Activated CD8-positive, alpha-beta memory T cell treated with anti-CD3 and anti-CD28 coated beads, Interleukin-2, amount 50 U/mL, for 24 hours (primary cell): Measurements from ENCODE around the gene ZFAND4.
"Not testable (repeated sequence)": the region's sequence is repeated elsewhere in the genome, so short reads cannot be mapped to it uniquely, and the experiment has no call there.

Experiments used
- DNase-seq: peaks from one replicate; pipeline ENCODE4 v3.0.0-alpha.2; 2020; ENCODE audit errors: extremely low read depth

ZFAND4 gene

GRCh38 chr10:45640941-45641340, 31.6 kb downstream of the ZFAND4 start:
- DNase-seq: no peak

GRCh38 chr10:45640049-45640448, 32.5 kb downstream of the ZFAND4 start:
- DNase-seq: no peak

- DNase-seq: no peak
Observed at GRCh38 chr10:45627412-45628048, 45.0 kb downstream of the ZFAND4 start.

DNA sequence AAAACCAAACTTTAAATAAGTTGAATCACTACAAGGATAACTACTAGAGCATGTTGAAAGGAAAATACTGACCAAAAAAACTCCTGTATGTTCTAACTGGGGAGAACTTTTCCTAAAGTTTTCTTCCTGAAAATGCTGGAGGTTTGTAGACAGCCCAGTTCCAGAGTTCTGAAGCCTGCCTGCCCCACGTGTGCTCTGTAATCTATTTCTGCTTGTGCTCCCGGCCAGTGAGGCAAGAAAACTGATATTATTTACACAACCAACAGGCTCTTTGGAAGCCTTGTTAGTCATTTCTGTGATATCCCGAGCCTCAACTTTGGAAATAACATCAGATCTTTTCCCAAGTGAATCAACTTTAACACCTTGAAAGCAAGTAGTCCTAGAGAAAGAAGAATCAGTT, 46.7 kb downstream of the ZFAND4 start:
- no peak for DNase-seq

DNA sequence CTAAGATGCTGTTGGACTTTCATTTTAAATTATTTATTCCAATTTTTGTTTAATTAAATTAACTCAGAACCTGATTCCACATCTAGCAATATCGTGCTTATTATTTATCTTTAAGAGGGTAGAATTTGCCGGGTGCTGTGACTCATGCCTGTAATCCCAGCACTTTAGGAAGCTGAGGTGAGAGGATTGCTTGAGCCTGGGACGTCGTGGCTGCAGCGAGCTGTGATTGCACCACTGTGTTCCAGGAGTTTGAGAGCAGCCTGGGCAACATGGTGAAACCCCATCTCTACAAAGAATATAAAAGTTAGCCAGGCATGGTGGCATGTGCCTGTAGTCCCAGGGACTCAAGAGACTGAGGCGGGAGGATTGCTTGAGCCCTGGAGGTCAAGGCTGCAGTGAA, 47.8 kb downstream of the ZFAND4 start:
- no peak for DNase-seq

DNA sequence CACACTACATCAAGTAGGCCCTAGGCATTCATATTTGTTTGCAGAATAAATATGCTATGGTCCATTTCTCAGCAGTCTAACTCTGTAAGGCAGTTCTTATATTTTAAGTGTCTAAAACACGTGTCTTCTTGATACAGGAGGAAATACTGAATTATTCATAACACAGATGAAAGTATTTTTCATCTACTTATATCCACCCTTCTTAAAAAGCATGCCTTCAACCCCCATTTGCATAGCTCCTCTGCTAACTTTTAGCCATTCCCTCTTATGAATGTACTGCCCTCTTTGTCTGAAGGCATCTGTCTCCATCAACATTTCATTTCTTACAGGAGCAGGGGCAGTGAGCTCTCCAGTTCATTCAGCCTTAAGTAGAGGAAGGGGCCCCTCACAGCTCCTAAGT, 57.7 kb downstream of the ZFAND4 start:
- no peak for DNase-seq

GRCh38 chr10:45612741-45613140, 59.8 kb downstream of the ZFAND4 start:
- no peak for DNase-seq

DNA sequence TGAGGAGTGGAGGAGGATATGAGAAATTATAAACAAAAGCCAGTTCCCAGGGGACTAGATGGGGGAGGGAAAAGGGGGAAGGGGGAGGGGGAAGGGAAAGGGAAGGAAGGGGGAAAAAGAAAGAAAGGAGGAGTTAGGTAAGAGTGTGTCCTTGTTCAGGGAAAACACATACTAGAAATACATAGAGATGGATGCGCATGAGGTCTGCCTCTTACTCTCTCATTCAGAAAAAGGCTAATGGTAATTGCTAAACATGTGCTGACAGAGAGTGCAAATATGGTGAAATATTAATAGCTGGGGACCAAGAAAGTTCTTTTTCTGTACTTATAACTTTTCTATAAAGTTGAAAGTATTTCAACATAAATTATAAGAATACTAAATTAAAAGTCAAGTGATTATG, 64.5 kb downstream of the ZFAND4 start:
- no peak for DNase-seq

DNA sequence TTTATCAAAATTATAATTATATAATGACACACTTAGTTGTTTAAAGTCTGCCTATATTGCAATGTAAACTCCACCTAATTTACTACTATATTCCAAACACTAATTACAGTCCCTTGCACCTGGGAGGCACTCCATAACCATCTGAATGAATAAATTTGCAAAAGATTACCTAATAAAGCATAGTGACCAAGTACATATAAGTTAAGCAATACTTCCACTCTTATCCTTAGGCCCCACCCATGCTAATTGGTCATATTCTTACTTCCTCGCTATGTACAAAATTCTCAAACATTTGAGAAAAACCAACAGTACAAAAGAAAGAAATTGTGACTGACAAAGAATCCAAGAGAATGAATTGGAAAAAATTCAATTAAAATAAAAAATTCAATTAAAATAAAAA, 65.3 kb downstream of the ZFAND4 start:
- DNase-seq: no peak

DNA sequence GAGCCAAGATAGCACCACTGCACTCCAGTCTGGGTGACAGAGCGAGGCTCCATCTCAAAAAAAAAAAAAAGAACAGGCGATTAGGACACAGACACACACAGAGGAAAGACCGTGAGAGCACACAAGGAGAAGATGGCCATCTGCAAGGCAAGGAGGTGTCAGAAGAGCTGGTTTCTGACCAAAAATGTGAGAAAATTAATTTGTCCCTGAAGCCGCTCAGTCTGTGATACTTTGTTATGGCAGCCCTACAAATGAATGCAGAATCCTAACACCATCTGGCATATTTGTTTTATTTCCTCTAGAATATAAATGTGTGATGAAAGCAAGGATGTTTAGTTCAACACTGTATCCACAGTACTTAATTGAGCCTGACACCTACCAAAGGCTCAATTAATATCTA, 69.7 kb downstream of the ZFAND4 start:
- DNase-seq: no peak

- no peak for DNase-seq
Observed at GRCh38 chr10:45602082-45602730, 70.4 kb downstream of the ZFAND4 start.

DNA sequence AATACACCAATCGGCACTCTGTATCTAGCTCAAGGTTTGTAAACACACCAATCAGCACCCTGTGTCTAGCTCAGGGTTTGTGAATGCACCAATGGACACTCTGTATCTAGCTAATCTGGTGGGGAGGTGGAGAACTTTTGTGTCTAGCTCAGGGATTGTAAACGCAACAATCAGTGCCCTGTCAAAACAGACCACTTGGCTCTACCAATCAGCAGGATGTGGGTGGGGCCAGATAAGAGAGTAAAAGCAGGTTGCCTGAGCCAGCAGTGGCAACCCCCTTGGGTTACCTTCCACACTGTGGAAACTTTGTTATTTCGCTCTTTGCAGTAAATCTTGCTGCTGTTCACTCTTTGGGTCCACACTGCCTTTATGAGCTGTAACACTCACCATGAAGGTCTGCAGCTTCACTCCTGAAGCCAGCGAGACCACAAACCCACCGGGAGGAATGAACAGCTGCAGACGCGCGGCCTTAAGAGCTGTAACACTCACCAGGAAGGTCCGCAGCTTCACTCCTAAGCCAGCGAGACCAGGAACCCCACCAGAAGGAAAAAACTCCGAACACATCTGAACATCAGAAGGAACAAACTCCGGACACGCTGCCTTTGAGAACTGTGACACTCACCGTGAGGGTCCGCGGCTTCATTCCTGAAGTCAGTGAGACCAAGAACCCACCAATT, 71.2 kb downstream of the ZFAND4 start:
- DNase-seq: not testable (repeated sequence)

DNA sequence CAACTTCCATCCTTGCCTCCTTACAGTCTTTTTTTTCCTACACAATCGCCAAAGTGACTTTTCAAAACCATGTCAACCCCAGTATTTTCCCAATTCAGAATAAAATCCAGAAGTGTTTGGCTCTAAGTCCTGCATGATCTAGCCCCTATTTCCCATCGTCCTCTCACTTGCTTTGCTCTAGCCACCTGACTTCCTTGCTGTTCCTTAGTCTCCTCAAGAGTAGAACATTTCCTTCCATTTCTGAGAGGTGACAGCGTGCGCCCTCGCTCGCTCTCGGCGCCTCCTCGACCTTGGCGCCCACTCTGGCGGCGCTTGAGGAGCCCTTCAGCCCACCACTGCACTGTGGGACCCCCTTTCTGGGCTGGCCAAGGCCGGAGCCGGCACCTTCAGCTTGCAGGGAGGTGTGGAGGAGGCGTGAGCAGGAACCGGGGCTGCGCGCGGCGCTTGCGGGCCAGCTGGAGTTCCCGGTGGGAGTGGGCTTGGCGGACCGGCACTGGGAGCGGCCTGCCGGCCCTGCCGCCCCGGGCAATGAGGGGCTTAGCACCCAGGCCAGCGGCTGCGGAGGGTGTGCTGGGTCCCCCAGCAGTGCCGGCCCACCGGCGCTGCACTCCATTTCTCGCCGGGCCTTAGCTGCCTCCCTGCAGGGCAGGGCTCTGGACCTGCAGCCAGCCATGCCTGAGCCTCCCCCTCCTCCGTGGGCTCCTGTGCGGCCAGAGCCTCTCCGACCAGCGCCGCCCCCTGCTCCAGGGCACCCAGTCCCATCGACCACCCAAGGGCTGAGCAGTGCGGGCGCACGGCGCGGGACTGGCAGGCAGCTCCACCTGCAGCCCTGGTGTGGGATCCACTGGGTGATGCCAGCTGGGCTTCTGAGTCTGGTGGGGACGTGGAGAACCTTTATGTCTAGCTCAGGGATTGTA, 72.0 kb downstream of the ZFAND4 start:
- DNase-seq: not testable (repeated sequence)

DNA sequence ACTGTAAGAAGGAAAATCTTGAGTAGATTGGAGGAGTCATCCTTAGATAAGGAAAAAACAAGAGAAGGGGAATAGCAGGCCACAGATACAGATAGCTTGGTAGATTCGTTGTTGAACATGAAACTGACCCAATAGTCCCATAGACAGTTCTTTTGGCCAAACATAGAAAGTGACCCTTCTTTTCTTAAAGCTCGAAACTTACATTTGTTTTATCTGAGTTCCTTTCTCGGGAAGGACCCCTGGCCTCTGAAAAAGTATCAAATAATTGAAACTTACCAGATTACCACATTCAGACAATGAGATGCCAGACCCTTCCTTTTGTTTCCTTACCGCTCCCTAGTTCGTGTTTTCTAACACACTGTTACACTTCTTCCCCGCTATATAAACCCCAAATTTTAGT, 72.9 kb downstream of the ZFAND4 start:
- DNase-seq: no peak

DNA sequence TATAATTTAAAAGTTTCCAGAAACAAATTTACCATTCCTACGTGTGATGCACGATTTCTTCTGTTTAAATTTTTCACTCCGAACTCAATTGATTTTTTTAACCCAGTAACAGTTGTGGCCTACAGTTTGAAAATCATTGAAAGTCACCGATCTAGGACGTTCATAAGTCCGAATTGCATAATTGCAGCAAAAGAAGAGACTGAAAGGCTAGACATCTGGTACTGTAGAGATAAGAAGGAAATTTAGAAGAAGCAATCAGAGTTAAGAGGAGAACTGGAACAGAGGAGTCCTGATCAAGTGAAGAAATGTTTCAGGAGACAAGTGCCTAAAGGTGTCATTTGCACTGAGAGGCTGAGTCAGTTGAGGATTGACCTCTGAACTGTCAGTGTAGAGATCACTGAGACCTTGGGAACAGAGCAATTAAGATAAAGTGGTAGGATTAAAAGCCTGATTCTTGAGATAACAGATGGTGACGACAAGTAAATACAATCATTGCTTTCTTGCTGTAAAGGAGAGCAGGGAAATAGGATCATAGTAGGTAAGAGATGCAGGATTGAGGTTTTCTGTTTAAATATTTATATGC, 73.5 kb downstream of the ZFAND4 start:
- no peak for DNase-seq

GRCh38 chr10:45596526-45596925, 76.0 kb downstream of the ZFAND4 start:
- no peak for DNase-seq

GRCh38 chr10:45594276-45595157, 78.1 kb downstream of the ZFAND4 start:
- DNase-seq: peak; percentile 66

- DNase-seq: no peak
Observed at GRCh38 chr10:45593938-45594275, 78.7 kb downstream of the ZFAND4 start.

DNA sequence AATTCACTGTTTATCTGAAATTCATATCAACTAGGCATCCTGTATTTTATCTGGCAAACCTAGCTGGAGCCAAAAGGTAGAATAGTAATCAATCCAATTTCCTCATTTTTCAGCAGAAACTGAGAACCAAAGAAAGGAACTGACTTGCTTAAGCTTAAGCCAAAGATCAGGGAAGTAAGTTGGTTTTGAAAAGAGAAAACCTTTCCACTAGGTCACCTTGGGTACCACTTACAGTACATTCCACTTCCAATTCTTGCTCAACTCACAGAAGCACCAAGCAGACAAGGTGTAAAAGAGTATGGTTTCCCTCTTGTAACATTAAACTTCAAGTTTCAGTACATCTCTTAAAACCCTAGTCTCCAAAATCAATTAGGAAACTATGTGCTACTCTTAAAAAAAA, 79.6 kb downstream of the ZFAND4 start:
- DNase-seq: no peak

GRCh38 chr10:45592432-45592831, 80.1 kb downstream of the ZFAND4 start:
- DNase-seq: no peak

GRCh38 chr10:45591280-45591679, 81.3 kb downstream of the ZFAND4 start:
- no peak for DNase-seq
